GM13977 (cell line): ENCODE measurements around the gene TNP1.

Experiments used
- DNase-seq: peaks from one replicate; pipeline ENCODE4 v3.0.0; 2012; ENCODE audit warnings: low spot score
- in situ Hi-C: fragments of 300-500 bp; cut with MboI; formaldehyde crosslinking; loops from one replicate; pipeline ENCODE4 v1.12.0; 2022; ENCODE audit warnings: low sequenced_read_pairs, low pct_unique_long_range_greater_than_20kb, mixed read lengths, inconsistent platforms; ENCODE audit not compliant: unreplicated experiment
- TF ChIP-seq, protein P1 (sequence below): IDR thresholded peaks from 2 replicates; pipeline ENCODE4 v1.5.1; 2012; ENCODE audit warnings: mild to moderate bottlenecking, control low read depth; ENCODE audit not compliant: insufficient read depth; ENCODE audit errors: extremely low read depth, missing control alignments

The TNP1 gene

GRCh38 chr2:216901273-216901672, 41.4 kb upstream of the TNP1 start:
- in situ Hi-C loops, result no loop called here
- no peak for DNase-seq
- TF ChIP-seq, protein P1, sequence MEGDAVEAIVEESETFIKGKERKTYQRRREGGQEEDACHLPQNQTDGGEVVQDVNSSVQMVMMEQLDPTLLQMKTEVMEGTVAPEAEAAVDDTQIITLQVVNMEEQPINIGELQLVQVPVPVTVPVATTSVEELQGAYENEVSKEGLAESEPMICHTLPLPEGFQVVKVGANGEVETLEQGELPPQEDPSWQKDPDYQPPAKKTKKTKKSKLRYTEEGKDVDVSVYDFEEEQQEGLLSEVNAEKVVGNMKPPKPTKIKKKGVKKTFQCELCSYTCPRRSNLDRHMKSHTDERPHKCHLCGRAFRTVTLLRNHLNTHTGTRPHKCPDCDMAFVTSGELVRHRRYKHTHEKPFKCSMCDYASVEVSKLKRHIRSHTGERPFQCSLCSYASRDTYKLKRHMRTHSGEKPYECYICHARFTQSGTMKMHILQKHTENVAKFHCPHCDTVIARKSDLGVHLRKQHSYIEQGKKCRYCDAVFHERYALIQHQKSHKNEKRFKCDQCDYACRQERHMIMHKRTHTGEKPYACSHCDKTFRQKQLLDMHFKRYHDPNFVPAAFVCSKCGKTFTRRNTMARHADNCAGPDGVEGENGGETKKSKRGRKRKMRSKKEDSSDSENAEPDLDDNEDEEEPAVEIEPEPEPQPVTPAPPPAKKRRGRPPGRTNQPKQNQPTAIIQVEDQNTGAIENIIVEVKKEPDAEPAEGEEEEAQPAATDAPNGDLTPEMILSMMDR, result no peak

- in situ Hi-C loops, result no loop called here
- TF ChIP-seq, protein P1, result no peak
These were observed 40.5 kb upstream of the TNP1 start for GRCh38 chr2:216900406-216900805.

GRCh38 chr2:216897561-216898203, 37.8 kb upstream of the TNP1 start:
- TF ChIP-seq, protein P1, result no peak
- in situ Hi-C loops, result no loop called here
- DNase-seq, result no peak

More at GRCh38 chr2:216900406-216900805, 40.5 kb upstream of the TNP1 start:
- DNase-seq, result no peak

GRCh38 chr2:216890138-216890537, 30.3 kb upstream of the TNP1 start:
- in situ Hi-C loops, result no loop called here
- TF ChIP-seq, protein P1, result no peak
- no peak for DNase-seq

- DNase-seq, result no peak
- in situ Hi-C loops, result no loop called here
- TF ChIP-seq, protein P1, result no peak
These were observed 29.2 kb upstream of the TNP1 start for GRCh38 chr2:216888887-216889622.

DNA sequence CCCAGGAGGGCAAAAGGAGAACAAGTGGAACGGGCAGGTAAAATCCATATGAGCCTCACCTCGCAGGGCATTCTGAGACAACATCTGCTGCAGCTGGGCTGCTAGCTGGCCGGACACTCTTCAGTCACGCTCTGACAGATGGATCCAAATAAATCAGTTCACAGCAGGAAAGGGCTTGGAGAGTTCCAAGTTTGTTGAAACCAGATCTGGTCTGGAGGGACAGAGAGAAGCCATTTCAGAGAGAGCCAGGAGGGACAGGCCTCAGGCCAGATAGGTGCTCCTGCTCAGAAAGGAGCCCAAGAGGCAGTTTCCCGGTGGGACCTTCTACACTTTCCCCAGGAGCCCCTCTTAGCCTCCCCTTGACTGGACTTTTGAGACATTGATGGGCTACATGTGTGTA, 28.2 kb upstream of the TNP1 start:
- in situ Hi-C loops, result no loop called here
- TF ChIP-seq, protein P1, result no peak
- DNase-seq, result no peak
